Lower leg skin (tissue), 4 donors: Measurements from ENCODE around the gene RTN4IP1. TPM values are rescaled to one million over a fixed set of nuclear protein-coding genes. Genes with fewer than 3 reads are reported as not detected.

ENCODE experiments used
- DNase-seq, 2 donors: peaks; one replicate each; pipeline ENCODE4 v3.0.0-alpha.2; 2019; ENCODE audit warnings: low spot score in 2 of 2
- H3K4me3 ChIP-seq: fragments of 200-600 bp; sonication (generic); 2 replicates; pipeline ENCODE4 v1.5.1; 2017; ENCODE audit warnings: mild to moderate bottlenecking, low read depth; ENCODE audit not compliant: poor library complexity, severe bottlenecking
- CTCF ChIP-seq, 3 donors: fragments of 450-650 bp; IDR thresholded peaks; one replicate each; pipeline ENCODE4 v1.5.1; 2016; ENCODE audit warnings: antibody characterized with exemption in 3 of 3, mild to moderate bottlenecking in 3 of 3, moderate library complexity in 2 of 3
- POLR2A ChIP-seq, 2 donors: fragments of 450-650 bp; IDR thresholded peaks; one replicate each; pipeline ENCODE4 v1.6.1; 2016 to 2017; ENCODE audit warnings: antibody characterized with exemption in 2 of 2, mild to moderate bottlenecking in 1 of 2, moderate library complexity in 1 of 2
- WGBS, 2 donors: methylation state at CpG; one replicate each; pipeline ENCODE4 v1.1.5; 2018; 5-methylcytosine and 5-hydroxymethylcytosine counted together
- intact Hi-C: fragments of 100-400 bp; cut with DNase I; formaldehyde crosslinking; loops from one replicate; pipeline ENCODE4 v1.15.0; 2023; ENCODE audit warnings: low total_unique reads
- total RNA-seq, 4 donors: library from RNA; depleted of rRNA; stranded (reverse); fragments of >200 nt; gene quantifications; one replicate each; pipeline ENCODE4 v1.1.0, GENCODE V29; 2016

The RTN4IP1 gene
- total RNA-seq, 4 donors from 2014 or later, result 0.80 to 4.1 (median 2.5) TPM

DNA sequence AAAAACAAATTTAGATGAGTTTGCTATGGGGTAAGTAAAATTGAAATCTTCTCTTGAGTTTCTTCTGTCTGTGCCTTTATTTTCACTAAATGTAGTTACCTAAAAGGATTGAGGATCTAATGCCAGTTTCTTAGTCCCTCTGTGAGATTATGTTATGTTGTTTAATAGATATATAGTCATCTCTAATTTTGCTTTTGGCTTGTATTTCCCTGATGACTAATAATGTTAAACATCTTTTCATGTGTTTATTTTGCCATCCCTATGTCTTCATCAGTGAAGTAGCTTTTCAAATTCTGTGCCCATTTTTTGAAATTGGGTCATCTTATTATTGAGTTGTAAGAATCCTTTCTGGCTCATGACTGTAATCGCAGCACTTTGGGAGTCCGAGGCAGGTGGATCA, 13.8 kb upstream of the RTN4IP1 start:
- DNase-seq, result no peak
- no peak for TF ChIP-seq POLR2A (IDR thresholded peaks at IDR 0.05)
- no peak for TF ChIP-seq CTCF (IDR thresholded peaks at IDR 0.05)

GRCh38 chr6:106642476-106642875, 13.2 kb upstream of the RTN4IP1 start:
- 93 to 94% methylated on average over 4 of the region's 4 CpGs for WGBS, 2 donors
- TF ChIP-seq POLR2A (IDR thresholded peaks at IDR 0.05) (no peak), CTCF (IDR thresholded peaks at IDR 0.05) (no peak)
- no peak overlapping the region for H3K4me3 ChIP-seq
- intact Hi-C loops, result no loop called here
- DNase-seq, result no peak

More for the DNA sequence above, 13.8 kb upstream of the RTN4IP1 start:
- intact Hi-C loops, result no loop called here
- 95 to 100% methylated on average over 2 of the region's 2 CpGs for WGBS, 2 donors
- H3K4me3 ChIP-seq, result no peak overlapping the region

GRCh38 chr6:106639812-106640211, 10.5 kb upstream of the RTN4IP1 start:
- no peak for TF ChIP-seq POLR2A (IDR thresholded peaks at IDR 0.05)
- TF ChIP-seq CTCF (IDR thresholded peaks at IDR 0.05), result no peak
- 87 to 88% methylated on average over 4 of the region's 4 CpGs for WGBS, 2 donors
- DNase-seq, result no peak
- H3K4me3 ChIP-seq, result no peak overlapping the region
- intact Hi-C loops, result no loop called here

DNA sequence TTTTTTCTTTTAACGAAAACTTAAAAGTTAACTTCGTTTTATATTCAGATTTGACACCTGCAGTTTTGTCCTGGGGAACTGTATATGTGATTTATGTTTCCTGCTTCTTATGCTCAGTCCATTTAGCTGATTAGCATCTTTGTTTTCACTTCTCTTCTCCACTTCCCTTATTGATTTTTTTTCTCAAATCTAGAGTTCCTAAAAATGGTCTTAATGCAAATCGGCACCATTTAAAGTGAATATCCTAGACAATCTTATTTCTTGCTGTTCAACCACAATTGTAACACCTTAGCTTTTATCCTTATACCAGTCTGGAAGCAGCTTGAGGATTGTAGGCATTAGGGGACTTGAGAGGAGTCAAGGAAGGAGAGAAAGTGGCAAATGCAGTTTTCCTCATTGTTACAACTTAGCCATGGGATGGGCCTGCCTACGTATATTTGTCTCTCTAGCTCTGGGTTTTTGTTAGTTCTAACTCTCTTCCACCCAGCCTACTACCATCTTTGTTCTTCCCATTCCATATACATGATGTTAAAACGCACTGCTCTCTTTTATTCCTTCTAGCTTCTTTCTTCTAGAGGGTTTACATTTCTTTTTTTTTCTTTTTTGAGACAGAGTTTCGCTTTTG, 8.5 kb upstream of the RTN4IP1 start:
- H3K4me3 ChIP-seq, result no peak overlapping the region
- WGBS, 2 donors, result 71 to 80% methylated on average over 6 of the region's 6 CpGs
- DNase-seq, result no peak
- intact Hi-C loops, result no loop called here
- TF ChIP-seq CTCF (IDR thresholded peaks at IDR 0.05) (no peak), POLR2A (IDR thresholded peaks at IDR 0.05) (no peak)

DNA sequence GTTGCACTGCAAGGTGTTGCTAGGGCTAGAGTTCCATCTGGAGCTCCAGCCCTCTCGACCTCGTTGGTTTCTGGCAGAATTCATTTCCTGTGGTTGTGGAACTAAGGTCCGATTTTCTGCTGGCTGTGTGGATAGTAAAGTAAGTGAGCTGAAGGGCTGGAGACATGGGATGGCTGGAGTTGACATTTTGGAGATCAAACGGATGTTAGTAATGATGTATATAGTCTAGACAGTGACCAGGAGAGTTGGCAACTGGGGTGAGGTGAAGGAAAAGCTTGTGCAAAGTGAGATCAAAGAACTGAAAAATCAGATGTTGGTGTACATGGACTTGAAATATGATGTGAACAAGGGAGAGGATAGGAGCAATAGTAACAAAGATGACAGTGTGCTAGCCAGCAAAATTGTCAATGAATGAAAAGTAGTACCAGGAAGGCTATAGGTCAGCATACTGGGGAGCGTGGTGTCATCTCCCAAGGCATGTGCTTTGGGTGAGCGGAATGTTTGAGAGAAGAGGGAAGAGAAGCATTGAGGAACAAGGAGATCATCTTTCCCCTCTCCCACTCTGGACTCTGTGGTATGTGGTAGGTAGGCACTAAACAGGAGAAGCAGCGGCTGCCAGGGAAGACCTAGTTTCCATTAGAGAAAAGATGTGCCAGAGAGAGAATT, 7.9 kb upstream of the RTN4IP1 start:
- DNase-seq, result no peak
- no peak for TF ChIP-seq CTCF (IDR thresholded peaks at IDR 0.05)
- TF ChIP-seq POLR2A (IDR thresholded peaks at IDR 0.05), result no peak
- 70 to 83% methylated on average over 7 of the region's 7 CpGs for WGBS, 2 donors
- intact Hi-C loops, result no loop called here
- H3K4me3 ChIP-seq, result no peak overlapping the region
